HG03342 (cell line): Measurements from ENCODE around the gene NEDD8.
"Not testable (repeated sequence)": the region's sequence is repeated elsewhere in the genome, so short reads cannot be mapped to it uniquely, and the experiment has no call there.

Experiments used
- ATAC-seq: cut with Tn5 transposase; IDR thresholded peaks from one replicate; pipeline ENCODE4 v1.9.1; 2021; ENCODE audit warnings: mild to moderate bottlenecking, moderate library complexity; ENCODE audit not compliant: unreplicated experiment

NEDD8 gene

GRCh38 chr14:24228902-24229301 lies 3.3 kb downstream of the NEDD8 start:
- no peak for ATAC-seq

- ATAC-seq: no peak
These were observed 5.7 kb downstream of the NEDD8 start for GRCh38 chr14:24226473-24226872.

GRCh38 chr14:24224618-24225071 lies 7.5 kb downstream of the NEDD8 start:
- ATAC-seq: no peak

DNA sequence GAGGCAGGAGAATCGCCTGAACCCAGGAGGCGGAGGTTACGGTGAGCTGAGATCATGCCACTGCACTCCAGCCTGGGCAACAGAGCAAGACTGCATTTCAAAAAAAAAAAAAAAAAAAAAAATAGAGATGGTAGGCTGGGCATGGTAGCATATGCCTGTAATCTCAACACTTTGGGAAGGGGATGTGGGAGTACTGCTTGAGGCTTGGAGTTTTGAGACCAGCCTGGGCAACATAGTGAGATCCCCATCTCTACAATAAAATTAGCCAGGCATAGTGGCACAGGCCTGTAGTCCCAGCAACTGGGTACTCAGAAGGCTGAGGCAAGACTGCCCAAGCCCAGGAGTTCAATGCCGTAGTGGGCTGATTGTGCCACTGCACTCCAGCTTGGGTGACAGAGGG lies 9.2 kb downstream of the NEDD8 start:
- not testable (repeated sequence) for ATAC-seq

- no peak for ATAC-seq
These were observed 12.6 kb downstream of the NEDD8 start for GRCh38 chr14:24219521-24219920.

- ATAC-seq: no peak
These were observed 13.1 kb downstream of the NEDD8 start for GRCh38 chr14:24219080-24219479.

DNA sequence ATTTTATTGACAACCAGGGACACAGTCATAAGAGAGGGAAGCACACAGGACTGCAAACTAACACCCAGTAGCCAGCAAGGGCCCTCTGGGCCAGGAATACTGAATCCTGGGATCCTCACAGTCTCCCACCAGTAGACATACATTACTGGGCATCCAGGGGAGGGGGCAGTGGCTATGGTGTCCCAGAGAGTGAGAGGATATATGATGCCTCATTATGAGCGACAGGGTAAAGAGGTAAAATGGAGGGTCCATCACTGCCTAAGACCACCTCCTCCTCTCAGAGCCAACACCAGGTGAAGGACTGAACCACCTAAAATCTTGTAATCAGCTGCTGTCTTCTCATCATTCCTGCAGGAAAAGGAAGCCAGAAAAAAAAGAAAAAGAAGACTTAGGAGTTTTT lies 15.3 kb downstream of the NEDD8 start:
- not testable (repeated sequence) for ATAC-seq

DNA sequence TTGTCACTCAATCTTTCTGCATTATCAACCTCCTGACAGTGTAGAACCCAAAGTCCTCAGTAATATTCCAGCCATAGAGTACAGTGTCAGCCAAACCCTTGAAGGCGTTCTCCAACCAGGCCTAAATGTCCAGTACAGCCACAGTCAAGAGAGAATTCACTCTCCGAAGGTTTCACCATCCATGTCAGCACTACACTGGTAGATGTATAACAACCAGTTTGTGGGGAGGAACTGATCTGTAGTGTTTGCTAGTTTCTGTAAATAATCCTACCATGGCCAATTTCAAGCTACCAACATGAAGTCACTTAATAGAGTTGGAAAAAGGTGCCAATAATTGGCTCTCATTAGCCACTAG lies 15.8 kb downstream of the NEDD8 start:
- ATAC-seq: no peak

DNA sequence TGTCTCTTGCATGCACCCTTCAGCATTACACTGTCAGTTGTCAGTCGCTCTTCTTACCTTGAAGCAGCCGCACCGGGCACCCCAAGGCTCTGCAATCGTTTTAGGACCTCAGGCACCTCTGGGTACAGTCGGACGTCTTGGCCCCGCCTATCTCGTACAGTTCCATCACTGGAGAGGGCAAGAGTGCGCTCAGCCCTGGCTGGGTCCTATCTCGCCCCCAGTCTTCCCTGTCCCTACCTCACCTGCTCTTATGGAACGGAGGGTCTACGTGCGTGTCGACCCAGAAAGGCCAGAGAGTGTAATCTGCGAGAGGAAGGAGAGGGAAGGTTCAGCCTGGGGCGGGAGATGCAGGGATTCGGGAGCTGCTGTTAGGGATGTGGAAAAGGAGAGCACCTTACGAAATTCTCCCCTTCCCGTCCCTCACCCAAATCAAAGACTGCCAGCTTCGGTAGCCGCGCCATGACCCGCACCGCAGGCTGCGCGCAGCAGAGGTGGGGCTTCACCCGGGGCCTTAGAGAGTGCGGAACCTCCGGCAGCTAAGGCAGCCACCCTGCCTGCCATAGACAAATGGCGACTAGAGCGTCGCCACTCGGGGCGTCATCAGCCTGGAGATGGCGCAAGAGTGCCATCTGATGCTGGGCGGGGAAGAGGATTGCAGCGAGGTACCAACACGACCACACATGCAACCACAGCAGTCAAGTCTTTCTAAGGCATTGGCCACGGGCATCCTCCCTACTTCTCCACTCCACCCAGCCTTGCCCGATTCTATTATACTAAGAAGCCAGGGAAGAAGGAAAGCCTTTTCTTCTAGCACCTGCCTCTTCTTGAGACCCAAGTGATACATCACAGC lies 16.4 kb downstream of the NEDD8 start, which contains the start of gene MDP1:
TSS of gene MDP1 (minus strand) at position 572 of the 850 bp plus-strand sequence. CDS start at position 461, 111 bp downstream.
- ATAC-seq: peak; percentile 61

- no peak for ATAC-seq
These were observed 18.1 kb downstream of the NEDD8 start for GRCh38 chr14:24213866-24214662.

GRCh38 chr14:24212924-24213865 lies 19.0 kb downstream of the NEDD8 start, which contains the start of gene CHMP4A:
TSS of gene CHMP4A (minus strand) at chr14:24213488. CDS start at chr14:24213439, 49 bp downstream.
- ATAC-seq: peak; percentile 75

DNA sequence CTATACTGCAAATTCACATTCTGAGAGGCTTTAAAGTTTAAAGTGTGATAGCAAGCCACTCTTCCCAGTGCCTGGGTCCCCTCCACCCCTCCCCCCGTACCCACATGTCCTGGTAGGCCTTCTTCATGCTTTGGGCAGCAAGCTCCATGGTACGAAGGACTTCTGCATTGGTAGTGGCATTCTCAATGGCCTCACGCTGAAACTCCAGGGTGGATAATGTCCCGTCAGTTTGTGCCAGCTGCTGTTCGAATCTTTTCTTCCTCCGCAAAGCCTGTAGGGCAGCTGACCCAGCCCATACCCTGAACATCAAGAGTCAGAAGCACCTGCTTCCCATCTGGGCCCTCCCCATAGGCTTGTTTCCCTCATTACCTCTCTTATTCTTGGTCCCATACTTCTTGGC lies 20.9 kb downstream of the NEDD8 start:
- ATAC-seq: no peak

- no peak for ATAC-seq
These were observed 24.5 kb downstream of the NEDD8 start for GRCh38 chr14:24207625-24208024.

- no peak for ATAC-seq
These were observed 25.0 kb downstream of the NEDD8 start for GRCh38 chr14:24207104-24207551.

DNA sequence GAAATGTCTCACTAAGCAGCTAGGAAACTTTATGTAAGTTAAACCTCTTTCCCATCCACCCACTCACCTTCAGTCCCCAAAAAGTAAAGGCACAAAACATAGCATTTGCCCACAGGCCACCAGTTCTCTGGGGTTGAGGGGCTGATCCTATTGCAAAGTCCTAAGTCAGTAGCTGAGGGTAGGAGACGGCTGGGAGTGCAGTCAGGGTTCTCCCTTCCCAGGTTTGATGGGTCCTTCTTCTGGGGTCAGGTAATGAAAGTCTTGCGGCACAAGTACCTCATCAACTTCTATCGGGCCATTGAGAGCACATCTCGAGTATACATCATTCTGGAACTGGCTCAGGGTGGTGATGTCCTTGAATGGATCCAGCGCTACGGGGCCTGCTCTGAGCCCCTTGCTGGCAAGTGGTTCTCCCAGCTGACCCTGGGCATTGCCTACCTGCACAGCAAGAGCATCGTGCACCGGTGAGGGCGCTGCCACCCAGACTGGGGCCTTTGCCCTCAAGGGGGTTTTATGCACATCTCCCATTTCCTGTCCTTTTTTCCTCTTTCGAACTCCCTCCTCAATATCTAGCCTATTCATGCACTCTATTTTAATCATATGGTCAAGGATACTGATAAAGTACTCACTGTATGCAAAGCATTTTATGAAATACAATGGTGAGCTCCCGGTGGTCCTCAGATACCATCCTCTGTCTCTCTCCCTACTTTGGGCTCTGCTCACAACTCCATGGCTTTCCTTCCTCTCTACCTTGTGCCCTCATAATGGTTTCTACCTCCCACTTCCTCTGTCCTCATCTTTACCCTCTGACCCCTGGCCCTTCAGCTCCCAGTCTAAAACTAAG lies 25.7 kb downstream of the NEDD8 start:
- no peak for ATAC-seq

DNA sequence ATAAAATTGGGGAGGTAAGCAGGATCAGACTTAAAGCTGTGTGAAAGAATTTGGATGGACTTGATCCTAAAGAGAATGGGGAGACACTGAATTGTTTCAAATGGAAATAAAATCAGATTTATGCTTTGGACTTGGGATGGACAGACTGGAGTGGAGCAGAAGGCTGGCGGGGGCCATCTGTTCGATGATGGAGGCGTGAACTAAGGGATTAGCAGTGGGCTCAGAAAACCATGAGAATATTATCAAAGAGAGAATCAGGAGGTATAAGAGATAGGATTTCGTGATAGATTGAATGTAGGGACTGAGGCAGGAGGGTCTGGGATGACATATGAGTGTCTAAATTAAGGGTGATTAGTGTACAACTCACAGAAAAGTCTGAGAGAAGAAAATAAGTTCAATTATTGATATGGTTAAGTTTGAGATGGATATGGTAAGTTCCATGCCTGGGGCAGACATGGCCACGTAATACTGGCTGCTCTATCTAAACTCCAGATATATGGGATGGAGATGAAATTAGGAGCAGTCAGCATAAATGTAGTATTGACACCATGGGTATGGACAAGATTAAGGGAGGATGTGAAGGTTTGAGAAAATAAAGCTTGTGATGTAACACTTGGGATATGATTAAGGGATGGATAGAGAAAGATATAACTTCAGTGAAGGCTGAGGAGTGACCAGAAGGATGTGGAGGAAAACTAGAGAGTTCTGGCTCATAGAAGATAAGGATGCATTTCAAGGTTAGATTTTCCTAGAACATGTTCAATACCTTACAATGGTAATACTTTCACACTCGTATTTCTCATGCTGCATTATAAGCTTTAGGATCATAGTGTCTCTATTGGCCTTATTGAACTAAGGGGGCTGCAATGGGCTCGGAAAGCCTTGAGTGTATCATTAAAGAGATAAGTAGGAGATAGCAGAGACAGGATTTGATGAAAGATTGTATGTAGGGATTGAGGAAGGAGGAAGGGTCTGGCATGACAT lies 27.7 kb downstream of the NEDD8 start:
- ATAC-seq: no peak

DNA sequence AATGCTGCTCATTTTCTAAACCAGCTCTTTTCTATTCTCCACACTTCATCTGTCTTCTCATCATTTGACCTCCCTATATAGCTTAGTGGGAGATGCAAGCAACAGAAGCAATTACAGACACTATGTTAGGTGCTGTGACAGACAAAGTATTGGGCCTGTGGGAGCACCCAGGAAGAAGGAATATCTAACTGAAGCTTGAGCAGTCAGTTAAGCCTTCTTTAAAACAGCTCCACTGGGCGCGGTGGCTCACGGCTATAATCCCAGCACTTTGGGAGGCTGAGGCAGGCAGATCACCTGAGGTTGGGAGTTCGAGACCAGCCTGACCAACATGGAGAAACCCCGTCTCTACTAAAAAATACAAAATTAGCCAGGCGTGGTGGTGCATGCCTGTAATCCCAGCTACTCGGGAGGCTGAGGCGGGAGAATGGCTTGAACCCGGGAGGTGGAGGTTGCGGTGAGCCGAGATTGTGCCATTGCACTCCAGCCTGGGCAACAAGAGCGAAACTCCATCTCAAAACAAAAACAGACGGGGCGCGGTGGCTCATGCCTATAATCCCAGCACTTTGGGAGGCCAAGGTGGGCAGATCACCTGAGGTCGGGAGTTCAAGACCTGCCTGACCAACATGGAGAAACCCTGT lies 28.8 kb downstream of the NEDD8 start:
- ATAC-seq: not testable (repeated sequence)

- ATAC-seq: not testable (repeated sequence)
These were observed 29.6 kb downstream of the NEDD8 start for GRCh38 chr14:24202538-24202937.
